Measurements from ENCODE around the gene TTLL11. TPM values are rescaled to one million over a fixed set of nuclear protein-coding genes. Genes with fewer than 3 reads are reported as not detected.
"Not testable (repeated sequence)": the region's sequence is repeated elsewhere in the genome, so short reads cannot be mapped to it uniquely, and the experiment has no call there.

TTLL11 gene
- total RNA-seq, 4 donors from 2014 or later = 9.8 to 18.6 (median 15.6) TPM

GRCh38 chr9:122121391-122121790 lies 28.3 kb upstream of the TTLL11 start:
- H3K4me3 ChIP-seq = no peak overlapping the region
- WGBS, 2 donors = 90 to 92% methylated on average over 10 of the region's 10 CpGs
- no peaks in the 10 kb centered on the region for H3K9me3 ChIP-seq
- no peak for TF ChIP-seq EP300 (IDR thresholded peaks at IDR 0.05)
- TF ChIP-seq POLR2A (IDR thresholded peaks at IDR 0.05) = no peak
- no peak for TF ChIP-seq CTCF (IDR thresholded peaks at IDR 0.05)
- no peak overlapping the region for H3K27ac ChIP-seq
- peaks cover 0 to 18% (median 7%) of the 10 kb centered on the region in 4 donors for H3K4me1 ChIP-seq
- DNase-seq (ENCODE audit: low spot score in 2 of 2) = no peak
- H3K27me3 ChIP-seq = peaks cover 0 to 12% of the 10 kb centered on the region in 2 donors
- no peaks in the 10 kb centered on the region for H3K36me3 ChIP-seq

GRCh38 chr9:122120316-122121071 lies 27.4 kb upstream of the TTLL11 start:
- TF ChIP-seq POLR2A (IDR thresholded peaks at IDR 0.05) (no peak), CTCF (IDR thresholded peaks at IDR 0.05) (no peak), EP300 (IDR thresholded peaks at IDR 0.05) (no peak)
- H3K9me3 ChIP-seq = no peaks in the 10 kb centered on the region
- H3K4me3 ChIP-seq = no peak overlapping the region
- 77 to 82% methylated on average over 10 of the region's 10 CpGs for WGBS, 2 donors
- DNase-seq (ENCODE audit: low spot score in 2 of 2) = no peak
- no peaks in the 10 kb centered on the region for H3K36me3 ChIP-seq
- no peak overlapping the region for H3K27ac ChIP-seq
- H3K4me1 ChIP-seq = peaks cover 0 to 9% (median 0%) of the 10 kb centered on the region in 4 donors
- peaks cover 0 to 9% of the 10 kb centered on the region in 2 donors for H3K27me3 ChIP-seq

- 85 to 98% methylated on average over 5 of the region's 5 CpGs for WGBS, 2 donors
- Histone ChIP-seq H3K27me3 (peaks cover 0 to 7% of the 10 kb centered on the region in 2 donors), H3K4me1 (peaks cover 0 to 3% (median 0%) of the 10 kb centered on the region in 4 donors), H3K36me3 (no peaks in the 10 kb centered on the region), H3K27ac (no peak overlapping the region), H3K4me3 (no peak overlapping the region), H3K9me3 (no peaks in the 10 kb centered on the region)
- DNase-seq (ENCODE audit: low spot score in 2 of 2) = no peak
- TF ChIP-seq EP300 (IDR thresholded peaks at IDR 0.05) (no peak), CTCF (IDR thresholded peaks at IDR 0.05) (no peak), POLR2A (IDR thresholded peaks at IDR 0.05) (no peak)
Observed at GRCh38 chr9:122119721-122120120, 26.6 kb upstream of the TTLL11 start.

- H3K27ac ChIP-seq = no peak overlapping the region
- no peaks in the 10 kb centered on the region for H3K9me3 ChIP-seq
- no peaks in the 10 kb centered on the region for H3K36me3 ChIP-seq
- peaks cover 0 to 7% of the 10 kb centered on the region in 2 donors for H3K27me3 ChIP-seq
- H3K4me3 ChIP-seq = no peak overlapping the region
- WGBS, 2 donors = 68 to 79% methylated on average over 13 of the region's 13 CpGs
- TF ChIP-seq CTCF (IDR thresholded peaks at IDR 0.05) (no peak), POLR2A (IDR thresholded peaks at IDR 0.05) (no peak), EP300 (IDR thresholded peaks at IDR 0.05) (no peak)
- H3K4me1 ChIP-seq = peaks cover 0 to 3% (median 0%) of the 10 kb centered on the region in 4 donors
- DNase-seq (ENCODE audit: low spot score in 2 of 2) = no peak
Observed at GRCh38 chr9:122119166-122119521, 26.0 kb upstream of the TTLL11 start.

GRCh38 chr9:122118343-122119165 lies 25.4 kb upstream of the TTLL11 start:
- no peak for TF ChIP-seq EP300 (IDR thresholded peaks at IDR 0.05)
- TF ChIP-seq POLR2A (IDR thresholded peaks at IDR 0.05) = no peak
- TF ChIP-seq CTCF (IDR thresholded peaks at IDR 0.05) = no peak
- Histone ChIP-seq H3K27ac (no peak overlapping the region), H3K27me3 (peaks cover 0 to 7% of the 10 kb centered on the region in 2 donors), H3K4me3 (no peak overlapping the region), H3K36me3 (no peaks in the 10 kb centered on the region), H3K4me1 (peaks cover 0 to 3% (median 0%) of the 10 kb centered on the region in 4 donors), H3K9me3 (no peaks in the 10 kb centered on the region)
- DNase-seq (ENCODE audit: low spot score in 2 of 2) = no peak
- WGBS, 2 donors = 51 to 53% methylated on average over 5 of the region's 5 CpGs

GRCh38 chr9:122117241-122117640 lies 24.1 kb upstream of the TTLL11 start:
- not testable (repeated sequence) for H3K36me3 ChIP-seq; H3K4me3 ChIP-seq; H3K27ac ChIP-seq; H3K27me3 ChIP-seq; H3K9me3 ChIP-seq; H3K4me1 ChIP-seq; DNase-seq (ENCODE audit: low spot score in 2 of 2)
- 70 to 74% methylated on average over 9 of the region's 9 CpGs for WGBS, 2 donors

Data from tibial nerve (tissue), 4 donors.